ENCODE data around the gene DBNDD2. TPM values are rescaled to one million over a fixed set of nuclear protein-coding genes. Genes with fewer than 3 reads are reported as not detected.

Gene DBNDD2
- total RNA-seq, 1 experiment from 2014 or later, result 38.6 TPM

DNA sequence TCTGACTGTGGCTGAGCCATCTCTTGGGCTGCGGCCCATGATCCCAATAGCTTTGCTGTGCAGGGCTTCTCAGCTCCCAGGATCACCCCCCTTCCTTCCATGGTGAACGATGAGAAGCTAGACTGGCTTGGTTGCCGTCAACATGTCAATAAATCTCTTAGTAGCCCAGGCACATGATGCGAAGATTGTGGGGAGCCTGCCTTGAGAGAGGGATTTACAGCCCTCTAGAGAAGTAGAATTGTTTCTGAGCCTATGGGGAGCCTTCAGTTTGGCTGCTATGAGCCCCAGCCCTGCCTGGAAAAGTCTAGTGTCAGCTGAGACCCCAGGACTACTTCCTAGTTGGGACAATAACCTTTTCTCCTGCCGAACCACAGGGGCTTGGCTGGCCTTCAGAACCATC is 4.6 kb downstream of the DBNDD2 start:
- Histone ChIP-seq H3K4me1 (ENCODE audit: insufficient read depth, low read length, poor library complexity, severe bottlenecking) (peaks cover 17% of the 10 kb centered on the region), H3K4me3 (ENCODE audit: low read depth, low read length, poor library complexity, severe bottlenecking) (no peak overlapping the region), H3K27ac (ENCODE audit: low read depth, low read length, poor library complexity, severe bottlenecking) (peak overlapping the region; percentile 5), H3K27me3 (replicated peaks; ENCODE audit: insufficient read depth, low read depth, low read length, poor library complexity) (no peaks in the 10 kb centered on the region), H3K9me3 (ENCODE audit: low read depth, low read length, poor library complexity, severe bottlenecking) (no peaks in the 10 kb centered on the region), H3K36me3 (ENCODE audit: insufficient read depth, low read length, poor library complexity, severe bottlenecking) (peaks cover 18% of the 10 kb centered on the region)
- no TSS peak for BruUV-seq (replicated peaks)
- ChIA-PET CTCF (no interaction called here), POLR2A (ENCODE audit: low non-redundant PET) (no interaction called here)
- no peak for DNase-seq (ENCODE audit: low spot score)
- intact Hi-C loops (cut with micrococcal nuclease; ENCODE audit: unreplicated experiment), result no loop called here
- TF ChIP-seq CTCF (conservative IDR thresholded peaks at IDR 0.05; ENCODE audit: low read depth, low read length) (no peak), EZH2 (IDR thresholded peaks at IDR 0.05; ENCODE audit: borderline replicate concordance, low read depth, low read length, poor library complexity, severe bottlenecking) (no peak)

GRCh38 chr20:45413479-45413878 is 5.4 kb downstream of the DBNDD2 start:
- Histone ChIP-seq H3K4me3 (ENCODE audit: low read depth, low read length, poor library complexity, severe bottlenecking) (no peak overlapping the region), H3K36me3 (ENCODE audit: insufficient read depth, low read length, poor library complexity, severe bottlenecking) (peaks cover 18% of the 10 kb centered on the region), H3K27me3 (replicated peaks; ENCODE audit: insufficient read depth, low read depth, low read length, poor library complexity) (no peaks in the 10 kb centered on the region), H3K4me1 (ENCODE audit: insufficient read depth, low read length, poor library complexity, severe bottlenecking) (peaks cover 12% of the 10 kb centered on the region), H3K27ac (ENCODE audit: low read depth, low read length, poor library complexity, severe bottlenecking) (no peak overlapping the region), H3K9me3 (ENCODE audit: low read depth, low read length, poor library complexity, severe bottlenecking) (no peaks in the 10 kb centered on the region)
- BruUV-seq (replicated peaks), result no TSS peak
- TF ChIP-seq EZH2 (IDR thresholded peaks at IDR 0.05; ENCODE audit: borderline replicate concordance, low read depth, low read length, poor library complexity, severe bottlenecking) (no peak), CTCF (conservative IDR thresholded peaks at IDR 0.05; ENCODE audit: low read depth, low read length) (no peak)
- ChIA-PET POLR2A (ENCODE audit: low non-redundant PET) (no interaction called here), CTCF (no interaction called here)
- intact Hi-C loops (cut with micrococcal nuclease; ENCODE audit: unreplicated experiment), result no loop called here
- no peak for DNase-seq (ENCODE audit: low spot score)

GRCh38 chr20:45415822-45416637 is 7.9 kb downstream of the DBNDD2 start, which contains the start of gene PIGT:
Gene PIGT, plus strand, starts transcription at chr20:45416141. Its CDS starts 16 bp downstream, at chr20:45416157.
- BruUV-seq (replicated peaks), result no TSS peak
- no peak for TF ChIP-seq CTCF (conservative IDR thresholded peaks at IDR 0.05; ENCODE audit: low read depth, low read length)
- TF ChIP-seq EZH2 (IDR thresholded peaks at IDR 0.05; ENCODE audit: borderline replicate concordance, low read depth, low read length, poor library complexity, severe bottlenecking), result no peak
- POLR2A ChIA-PET (ENCODE audit: low non-redundant PET), result no interaction called here
- intact Hi-C loops (cut with micrococcal nuclease; ENCODE audit: unreplicated experiment), result no loop called here
- H3K27me3 ChIP-seq (replicated peaks; ENCODE audit: insufficient read depth, low read depth, low read length, poor library complexity), result no peaks in the 10 kb centered on the region
- peak within 1 kb of the TSS; percentile 76 for H3K4me3 ChIP-seq (ENCODE audit: low read depth, low read length, poor library complexity, severe bottlenecking)
- DNase-seq (ENCODE audit: low spot score), result peak; percentile 92
- CTCF ChIA-PET, result interaction anchor here (0.6 to 1.5 kb wide), 3 partner anchors 24 to 54 kb away, joined by 4 to 9 read pairs (median 4); no protein-coding TSS in a partner anchor
- peak within 1 kb of the TSS; percentile 61 for H3K27ac ChIP-seq (ENCODE audit: low read depth, low read length, poor library complexity, severe bottlenecking)
- peaks cover 12% of the 10 kb centered on the region for H3K4me1 ChIP-seq (ENCODE audit: insufficient read depth, low read length, poor library complexity, severe bottlenecking)
- H3K9me3 ChIP-seq (ENCODE audit: low read depth, low read length, poor library complexity, severe bottlenecking), result no peaks in the 10 kb centered on the region
- H3K36me3 ChIP-seq (ENCODE audit: insufficient read depth, low read length, poor library complexity, severe bottlenecking), result peaks cover 12% of the 10 kb centered on the region
